Stomach (tissue), 4 donors: ENCODE measurements around the gene DLG5.

Experiments used
- CTCF ChIP-seq, 7 experiments: fragments of 450-650 bp in 4 of 7; fragments of 200-600 bp in 3 of 7; sonication (generic) in 3 of 7; IDR thresholded peaks; one replicate each; pipeline ENCODE4 v1.5.1; 2016 to 2019; ENCODE audit warnings: antibody characterized with exemption in 7 of 7, control low read depth in 2 of 7, mild to moderate bottlenecking in 1 of 7
- EP300 ChIP-seq: sonication (generic); formaldehyde crosslinking; IDR thresholded peaks from one replicate; pipeline ENCODE4 v1.6.1; 2017; ENCODE audit warnings: antibody characterized with exemption
- POLR2A ChIP-seq, 4 donors: fragments of 450-650 bp; IDR thresholded peaks; one replicate each; pipeline ENCODE4 v1.6.1; 2016; ENCODE audit warnings: antibody characterized with exemption in 4 of 4, control low read depth in 2 of 4, mild to moderate bottlenecking in 1 of 4, moderate library complexity in 1 of 4
- POLR2AphosphoS5 ChIP-seq, 3 donors: sonication (generic); formaldehyde crosslinking; IDR thresholded peaks; one replicate each; pipeline ENCODE4 v1.6.1; 2016; ENCODE audit warnings: antibody characterized with exemption in 3 of 3

GRCh38 chr10:77819210-77820112 is 107.1 kb downstream of the DLG5 start:
- TF ChIP-seq POLR2A (IDR thresholded peaks at IDR 0.05) (no peak), CTCF (IDR thresholded peaks at IDR 0.05) (no peak), EP300 (no peak), POLR2AphosphoS5 (IDR thresholded peaks at IDR 0.05) (no peak)
